Mesenchymal stem cell (in vitro differentiated cells and primary cell): Measurements from ENCODE around the gene CCNC.

ENCODE experiments used
- DNase-seq: peaks from one replicate; pipeline ENCODE4 v3.0.0-alpha.2; 2013
- H2AFZ ChIP-seq: one replicate; pipeline ENCODE4 v1.6.1; 2013; ENCODE audit warnings: low read depth, mild to moderate bottlenecking, control low read depth, inconsistent platforms, low read length, moderate library complexity
- H2AK5ac ChIP-seq: 2 replicates; pipeline ENCODE4 v1.6.1; 2013; ENCODE audit warnings: low read length, moderate library complexity, mild to moderate bottlenecking, inconsistent platforms; ENCODE audit not compliant: severe bottlenecking
- H2BK120ac ChIP-seq: one replicate; pipeline ENCODE4 v1.6.1; 2013; ENCODE audit warnings: low read depth, mild to moderate bottlenecking, inconsistent platforms, low read length, moderate library complexity
- H2BK12ac ChIP-seq, 2 experiments: one replicate each; pipeline ENCODE4 v1.6.1; 2013; ENCODE audit warnings: inconsistent platforms in 2 of 2, low read length in 2 of 2, mild to moderate bottlenecking in 2 of 2, moderate library complexity in 2 of 2, control low read depth in 1 of 2
- H2BK15ac ChIP-seq: one replicate; pipeline ENCODE4 v1.6.1; 2013; ENCODE audit warnings: mild to moderate bottlenecking, low read depth, inconsistent platforms; ENCODE audit not compliant: poor library complexity, severe bottlenecking
- H2BK5ac ChIP-seq: 2 replicates; pipeline ENCODE4 v1.6.1; 2013; ENCODE audit warnings: low read depth, mild to moderate bottlenecking, low read length, control low read depth, inconsistent platforms; ENCODE audit not compliant: poor library complexity, severe bottlenecking
- H3K14ac ChIP-seq, 2 experiments: one replicate each; pipeline ENCODE4 v1.6.1; 2013; ENCODE audit warnings: inconsistent platforms in 2 of 2, low read length in 2 of 2, control low read depth in 1 of 2, mild to moderate bottlenecking in 1 of 2, moderate library complexity in 1 of 2
- H3K18ac ChIP-seq, 2 experiments: one replicate each; pipeline ENCODE4 v1.6.1; 2013; ENCODE audit warnings: inconsistent platforms in 2 of 2, low read length in 2 of 2, control low read depth in 1 of 2, low read depth in 1 of 2, mild to moderate bottlenecking in 1 of 2
- H3K23ac ChIP-seq, 2 experiments: one replicate each; pipeline ENCODE4 v1.6.1; 2013; ENCODE audit warnings: inconsistent platforms in 2 of 2, low read length in 2 of 2, mild to moderate bottlenecking in 2 of 2, moderate library complexity in 2 of 2, control low read depth in 1 of 2
- H3K27ac ChIP-seq: 2 replicates; pipeline ENCODE4 v1.5.1; 2013; ENCODE audit warnings: mild to moderate bottlenecking, moderate library complexity, low read length, control low read depth, inconsistent platforms; ENCODE audit not compliant: poor library complexity, severe bottlenecking
- H3K27me3 ChIP-seq, 2 experiments: 2 replicates each; pipeline versions ENCODE4 v1.6.1 to v1.7.0; 2013; ENCODE audit warnings: low read length in 2 of 2, mild to moderate bottlenecking in 2 of 2, moderate library complexity in 2 of 2, control low read depth in 1 of 2, inconsistent platforms in 1 of 2; ENCODE audit not compliant: control insufficient read depth in 1 of 2, insufficient read depth in 1 of 2
- H3K36me3 ChIP-seq, 2 experiments: 2 replicates each; pipeline versions ENCODE4 v1.6.1 to v1.7.0; 2013; ENCODE audit warnings: low read length in 2 of 2, control low read depth in 1 of 2, inconsistent platforms in 1 of 2, low read depth in 1 of 2, mild to moderate bottlenecking in 1 of 2; ENCODE audit not compliant: insufficient read depth in 2 of 2, control insufficient read depth in 1 of 2
- H3K4ac ChIP-seq, 2 experiments: one replicate each; pipeline ENCODE4 v1.6.1; 2013; ENCODE audit warnings: inconsistent platforms in 2 of 2, low read length in 2 of 2, mild to moderate bottlenecking in 2 of 2, moderate library complexity in 2 of 2, control low read depth in 1 of 2, low read depth in 1 of 2
- H3K4me1 ChIP-seq: 2 replicates; pipeline ENCODE4 v1.6.1; 2013; ENCODE audit warnings: low read depth, low read length, control low read depth; ENCODE audit not compliant: control insufficient read depth, insufficient read depth
- H3K4me2 ChIP-seq: 2 replicates; pipeline ENCODE4 v1.6.1; 2013; ENCODE audit warnings: low read length, mild to moderate bottlenecking, inconsistent platforms; ENCODE audit not compliant: poor library complexity, severe bottlenecking
- H3K4me3 ChIP-seq, 2 experiments: 2 replicates each; pipeline versions ENCODE4 v1.5.1 to v1.7.0; 2013; ENCODE audit warnings: low read length in 2 of 2, mild to moderate bottlenecking in 2 of 2, control low read depth in 1 of 2, low read depth in 1 of 2; ENCODE audit not compliant: insufficient read depth in 1 of 2
- H3K79me1 ChIP-seq: replicated peaks from 2 replicates; pipeline ENCODE4 v1.6.1; 2013; ENCODE audit warnings: mild to moderate bottlenecking, control low read depth, low read length, inconsistent platforms; ENCODE audit not compliant: poor library complexity, severe bottlenecking
- H3K9ac ChIP-seq: 2 replicates; pipeline ENCODE4 v1.7.0; 2013; ENCODE audit warnings: mild to moderate bottlenecking, low read length, moderate library complexity
- H3K9me3 ChIP-seq: 2 replicates; pipeline ENCODE4 v1.7.0; 2013; ENCODE audit warnings: mild to moderate bottlenecking, low read length; ENCODE audit not compliant: control insufficient read depth
- H4K8ac ChIP-seq: one replicate; pipeline ENCODE4 v1.6.1; 2013; ENCODE audit warnings: inconsistent platforms, mild to moderate bottlenecking, low read length, moderate library complexity
- H4K91ac ChIP-seq: one replicate; pipeline ENCODE4 v1.6.1; 2013; ENCODE audit warnings: mild to moderate bottlenecking, low read length, inconsistent platforms
- whole genome bisulfite sequencing: methylation state at CpG from one replicate; pipeline ENCODE4 v1.1.7; 2013; ENCODE audit warnings: mixed read lengths; 5-methylcytosine and 5-hydroxymethylcytosine counted together

Gene CCNC

GRCh38 chr6:99606656-99607415 is 38.4 kb upstream of the CCNC start, which contains the start of gene PRDM13:
PRDM13 (plus strand) TSS chr6:99606833; CDS start chr6:99607035, 202 bp downstream.
- Histone ChIP-seq H3K9me3 (no peaks in the 10 kb centered on the region), H2BK5ac (no peak within 1 kb of the TSS), H3K79me1 (no peaks in the 10 kb centered on the region), H4K8ac (no peak within 1 kb of the TSS), H3K23ac (no peak within 1 kb of the TSS), H3K36me3 (no peaks in the 10 kb centered on the region), H2BK15ac (no peak within 1 kb of the TSS), H2AFZ (no peak within 1 kb of the TSS), H3K4me2 (no peak within 1 kb of the TSS), H3K27me3 (peaks cover 94 to 100% of the 10 kb centered on the region in 2 experiments), H3K4ac (no peak within 1 kb of the TSS), H2BK120ac (no peak within 1 kb of the TSS), H2BK12ac (no peak within 1 kb of the TSS), H3K14ac (no peak within 1 kb of the TSS), H2AK5ac (no peak within 1 kb of the TSS), H3K4me3 (no peak within 1 kb of the TSS), H3K4me1 (peaks cover 18% of the 10 kb centered on the region), H3K9ac (no peak within 1 kb of the TSS), H3K27ac (no peak within 1 kb of the TSS), H4K91ac (no peak within 1 kb of the TSS), H3K18ac (no peak within 1 kb of the TSS)
- DNase-seq, result no peak
- WGBS, result under 1% methylated on average over 54 of the region's 54 CpGs

- Histone ChIP-seq H3K4ac (no peak overlapping the region), H3K27ac (no peak overlapping the region), H3K9me3 (no peaks in the 10 kb centered on the region), H3K36me3 (no peaks in the 10 kb centered on the region), H4K91ac (no peak overlapping the region), H3K23ac (no peak overlapping the region), H2AFZ (no peak overlapping the region), H3K4me3 (no peak overlapping the region), H3K27me3 (peaks cover 96 to 100% of the 10 kb centered on the region in 2 experiments), H3K9ac (no peak overlapping the region), H2AK5ac (no peak overlapping the region), H4K8ac (no peak overlapping the region), H3K79me1 (no peaks in the 10 kb centered on the region), H3K14ac (no peak overlapping the region), H2BK120ac (no peak overlapping the region), H3K4me1 (peaks cover 18% of the 10 kb centered on the region), H2BK12ac (no peak overlapping the region), H3K18ac (no peak overlapping the region), H2BK15ac (no peak overlapping the region), H2BK5ac (no peak overlapping the region), H3K4me2 (no peak overlapping the region)
- WGBS, result 17% methylated on average over 13 of the region's 16 CpGs
- no peak for DNase-seq
Observed at GRCh38 chr6:99605911-99606655, 37.6 kb upstream of the CCNC start.

DNA sequence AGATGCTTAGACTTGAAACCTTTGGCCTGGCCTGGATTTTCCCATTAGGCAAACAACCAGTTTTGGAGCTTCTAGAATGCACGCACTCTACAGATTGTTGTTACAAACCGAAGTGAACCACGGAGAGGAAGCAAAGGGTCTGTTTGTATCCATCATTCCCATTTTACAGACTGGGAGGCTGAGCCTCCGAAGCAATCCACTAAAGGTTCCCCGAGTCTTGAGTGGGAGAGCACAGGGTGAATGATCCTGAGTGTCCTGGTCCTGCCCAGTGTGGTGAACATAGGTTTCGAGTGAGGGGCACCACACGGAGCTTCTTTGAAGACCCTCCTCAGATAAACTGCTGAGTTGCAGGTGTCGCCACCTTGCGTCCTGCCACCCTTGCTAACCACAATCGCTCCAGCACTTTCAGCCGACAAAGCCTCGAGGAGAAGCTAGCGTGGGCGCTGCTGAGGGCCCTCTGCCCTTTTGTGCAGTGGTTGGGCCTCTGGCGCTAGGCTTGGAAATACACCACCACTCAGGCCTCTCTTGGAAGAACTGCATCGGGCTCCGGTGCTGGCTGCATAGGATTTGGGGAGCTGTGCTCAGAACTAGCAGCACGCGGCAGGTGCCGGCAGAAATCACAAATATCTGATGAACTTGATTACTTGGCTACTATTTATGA is 36.7 kb upstream of the CCNC start:
- H3K9ac ChIP-seq, result no peak overlapping the region
- no peak overlapping the region for H3K4me3 ChIP-seq
- no peak overlapping the region for H3K27ac ChIP-seq
- peaks cover 18% of the 10 kb centered on the region for H3K4me1 ChIP-seq
- no peak overlapping the region for H4K91ac ChIP-seq
- DNase-seq, result no peak
- H2AFZ ChIP-seq, result no peak overlapping the region
- no peak overlapping the region for H3K18ac ChIP-seq
- no peak overlapping the region for H2AK5ac ChIP-seq
- H3K36me3 ChIP-seq, result no peaks in the 10 kb centered on the region
- H3K79me1 ChIP-seq, result no peaks in the 10 kb centered on the region
- no peak overlapping the region for H2BK120ac ChIP-seq
- H2BK15ac ChIP-seq, result no peak overlapping the region
- H2BK12ac ChIP-seq, result no peak overlapping the region
- 9% methylated on average over 17 of the region's 20 CpGs for WGBS
- peaks cover 97 to 100% of the 10 kb centered on the region in 2 experiments for H3K27me3 ChIP-seq
- H2BK5ac ChIP-seq, result no peak overlapping the region
- H3K4me2 ChIP-seq, result no peak overlapping the region
- no peak overlapping the region for H3K4ac ChIP-seq
- H4K8ac ChIP-seq, result no peak overlapping the region
- no peaks in the 10 kb centered on the region for H3K9me3 ChIP-seq
- no peak overlapping the region for H3K23ac ChIP-seq
- H3K14ac ChIP-seq, result no peak overlapping the region
